K562 (cell line): ENCODE results near the gene LIMS2. TPM values are rescaled to one million over a fixed set of nuclear protein-coding genes. Genes with fewer than 3 reads are reported as not detected.
A peak's percentile ranks its signal among the peaks of the same experiment; 100 is the strongest.

ENCODE experiments used
- EP300 ChIP-seq: IDR thresholded peaks from 2 replicates; pipeline ENCODE4 v1.6.1; 2012; ENCODE audit warnings: low read length, improper control_type of control experiment
- ESRRA ChIP-seq: fragments of 450-650 bp; IDR thresholded peaks from 2 replicates; pipeline ENCODE4 v1.6.1; 2014; ENCODE audit warnings: low read depth, mild to moderate bottlenecking, moderate library complexity, borderline replicate concordance
- ETV1 ChIP-seq: fragments of 450-650 bp; conservative IDR thresholded peaks from 2 replicates; pipeline ENCODE4 v1.6.1; 2016; ENCODE audit warnings: missing genetic modification characterization, control low read depth, low read depth, missing compliant biosample characterization
- FOXK2 ChIP-seq, 2 experiments: fragments of 450-650 bp; IDR thresholded peaks in 1 of 2; conservative IDR thresholded peaks in 1 of 2; 2 replicates each; pipeline ENCODE4 v1.6.1; 2016; ENCODE audit warnings: low read depth in 2 of 2, mild to moderate bottlenecking in 1 of 2
- HIVEP1 ChIP-seq: fragments of 250-450 bp; sonication (Bioruptor Pico); IDR thresholded peaks from 2 replicates; pipeline ENCODE4 v1.4.0; 2020; ENCODE audit warnings: mild to moderate bottlenecking
- KAT7 ChIP-seq: sonication (generic); formaldehyde crosslinking; IDR thresholded peaks from 2 replicates; pipeline ENCODE4 v1.8.0; 2022; ENCODE audit warnings: missing genetic modification reagents, mild to moderate bottlenecking, borderline replicate concordance
- MYNN ChIP-seq, 2 experiments: sonication (generic); formaldehyde crosslinking in 1 of 2; IDR thresholded peaks; 2 replicates each; pipeline versions ENCODE4 v1.5.0 to v1.6.1; 2016 to 2020; ENCODE audit warnings: antibody characterized with exemption in 1 of 2, missing genetic modification reagents in 1 of 2
- NFRKB ChIP-seq: fragments of 450-650 bp; IDR thresholded peaks from 2 replicates; pipeline ENCODE4 v1.6.1; 2016; ENCODE audit warnings: low read depth
- POLR2H ChIP-seq: IDR thresholded peaks from 2 replicates; pipeline ENCODE4 v1.6.1; 2016; ENCODE audit warnings: missing genetic modification characterization, low read depth, mild to moderate bottlenecking, control low read depth, missing compliant biosample characterization, moderate library complexity
- SMAD1 ChIP-seq: fragments of 150-350 bp; IDR thresholded peaks from 2 replicates; pipeline ENCODE4 v1.6.1; 2014; ENCODE audit warnings: low read length, low read depth; ENCODE audit not compliant: partially characterized antibody
- SUPT5H ChIP-seq: fragments of 450-650 bp; IDR thresholded peaks from 2 replicates; pipeline ENCODE4 v1.6.1; 2016
- TAF7 ChIP-seq: fragments of 450-650 bp; IDR thresholded peaks from 2 replicates; pipeline ENCODE4 v1.6.1; 2016; ENCODE audit warnings: missing genetic modification characterization, missing compliant biosample characterization
- ZNF23 ChIP-seq: fragments of 250-450 bp; sonication (Bioruptor Pico); IDR thresholded peaks from 2 replicates; pipeline ENCODE4 v1.4.0; 2020; ENCODE audit warnings: mild to moderate bottlenecking
- polyA plus RNA-seq, 8 experiments: library from polyadenylated mRNA; depleted of rRNA in 4 of 8; stranded (reverse) in 5 of 8; unstranded in 3 of 8; fragments of >200 nt; fragmentation: Nextera tagmentation in 2 of 8; fragmentation: Illumina TruSeq in 1 of 8; extraction: Ambion mirVana in 2 of 8; extraction: Trizol in 1 of 8; gene quantifications; 2 replicates each; pipeline versions ENCODE4 v1.2.1 to v1.2.3, GENCODE V29; 2011 to 2014; ENCODE audit warnings: inconsistent platforms in 1 of 8, missing spikeins in 1 of 8
- total RNA-seq, 7 experiments: library from RNA; depleted of rRNA in 6 of 7; stranded (reverse); fragments of >200 nt in 6 of 7; fragmentation: Illumina TruSeq in 2 of 7; extraction: Trizol in 2 of 7; gene quantifications; 2 replicates each; pipeline versions ENCODE4 v1.2.1 to v1.2.3, GENCODE V29; 2011 to 2021; ENCODE audit warnings: low replicate concordance in 1 of 7
- TF ChIP-seq, protein P1 (sequence below), 3 experiments: fragments of 200-800 bp in 1 of 3; fragments of 250-450 bp in 1 of 3; fragments of 450-650 bp in 1 of 3; sonication (Bioruptor Pico) in 1 of 3; sonication (Bioruptor generic) in 1 of 3; formaldehyde crosslinking in 1 of 3; IDR thresholded peaks; 2 replicates each; pipeline versions ENCODE4 v1.6.1 to v1.8.0; 2016 to 2022; ENCODE audit warnings: mild to moderate bottlenecking in 2 of 3, missing genetic modification characterization in 2 of 3, missing compliant biosample characterization in 1 of 3, moderate library complexity in 1 of 3
- TF ChIP-seq, protein P2 (sequence below): sonication (generic); formaldehyde crosslinking; IDR thresholded peaks from 2 replicates; pipeline ENCODE4 v1.8.1; 2023; ENCODE audit warnings: mild to moderate bottlenecking, missing genetic modification reagents
- TF ChIP-seq, protein P3 (sequence below): fragments of 250-450 bp; sonication (Bioruptor Pico); IDR thresholded peaks from 2 replicates; pipeline ENCODE4 v1.9.0; 2021; ENCODE audit warnings: mild to moderate bottlenecking, inconsistent platforms
- TF ChIP-seq, protein P4 (sequence below): fragments of 250-450 bp; sonication (Bioruptor Pico); IDR thresholded peaks from 2 replicates; pipeline ENCODE4 v1.4.0; 2020; ENCODE audit warnings: mild to moderate bottlenecking, moderate library complexity, borderline replicate concordance

LIMS2 gene
- total and polyA plus RNA-seq, 9 of the 15 experiments (the other 6 are each of a cell fraction or from before 2014, with no cell fraction given) = 0.04 to 0.22 TPM; not detected in 7

DNA sequence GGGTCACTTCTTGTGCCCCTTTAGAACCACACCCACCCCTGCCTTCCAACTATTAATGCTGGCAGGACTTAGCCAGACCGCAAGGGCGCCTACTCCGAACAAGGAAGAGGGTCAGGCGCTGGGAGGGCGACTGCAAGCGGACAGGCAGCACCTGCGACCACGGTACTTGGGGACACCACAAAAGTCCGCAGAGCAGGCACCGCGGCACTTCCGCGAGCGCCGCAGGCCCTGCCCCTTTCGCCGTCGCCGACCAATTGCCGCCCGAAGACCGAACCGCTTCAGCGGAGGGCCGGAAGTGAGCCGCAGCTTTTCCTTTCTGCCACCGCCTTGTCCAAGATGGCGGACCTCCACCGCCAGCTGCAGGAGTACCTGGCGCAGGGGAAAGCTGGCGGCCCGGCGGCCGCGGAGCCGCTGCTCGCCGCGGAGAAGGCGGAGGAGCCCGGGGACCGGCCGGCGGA lies 25.9 kb upstream of the LIMS2 start, which contains the start of gene SFT2D3 (continued):
- TF ChIP-seq, protein P1, sequence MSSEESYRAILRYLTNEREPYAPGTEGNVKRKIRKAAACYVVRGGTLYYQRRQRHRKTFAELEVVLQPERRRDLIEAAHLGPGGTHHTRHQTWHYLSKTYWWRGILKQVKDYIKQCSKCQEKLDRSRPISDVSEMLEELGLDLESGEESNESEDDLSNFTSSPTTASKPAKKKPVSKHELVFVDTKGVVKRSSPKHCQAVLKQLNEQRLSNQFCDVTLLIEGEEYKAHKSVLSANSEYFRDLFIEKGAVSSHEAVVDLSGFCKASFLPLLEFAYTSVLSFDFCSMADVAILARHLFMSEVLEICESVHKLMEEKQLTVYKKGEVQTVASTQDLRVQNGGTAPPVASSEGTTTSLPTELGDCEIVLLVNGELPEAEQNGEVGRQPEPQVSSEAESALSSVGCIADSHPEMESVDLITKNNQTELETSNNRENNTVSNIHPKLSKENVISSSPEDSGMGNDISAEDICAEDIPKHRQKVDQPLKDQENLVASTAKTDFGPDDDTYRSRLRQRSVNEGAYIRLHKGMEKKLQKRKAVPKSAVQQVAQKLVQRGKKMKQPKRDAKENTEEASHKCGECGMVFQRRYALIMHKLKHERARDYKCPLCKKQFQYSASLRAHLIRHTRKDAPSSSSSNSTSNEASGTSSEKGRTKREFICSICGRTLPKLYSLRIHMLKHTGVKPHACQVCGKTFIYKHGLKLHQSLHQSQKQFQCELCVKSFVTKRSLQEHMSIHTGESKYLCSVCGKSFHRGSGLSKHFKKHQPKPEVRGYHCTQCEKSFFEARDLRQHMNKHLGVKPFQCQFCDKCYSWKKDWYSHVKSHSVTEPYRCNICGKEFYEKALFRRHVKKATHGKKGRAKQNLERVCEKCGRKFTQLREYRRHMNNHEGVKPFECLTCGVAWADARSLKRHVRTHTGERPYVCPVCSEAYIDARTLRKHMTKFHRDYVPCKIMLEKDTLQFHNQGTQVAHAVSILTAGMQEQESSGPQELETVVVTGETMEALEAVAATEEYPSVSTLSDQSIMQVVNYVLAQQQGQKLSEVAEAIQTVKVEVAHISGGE (CRISPR knock-in tag; IDR thresholded peaks at IDR 0.05) = peak in 2 of 3 experiments; percentile 25 to 87; a peak in 4 of 6 replicates
- TF ChIP-seq ETV1 (tag) = peak; percentile 76
- TF ChIP-seq, protein P2, sequence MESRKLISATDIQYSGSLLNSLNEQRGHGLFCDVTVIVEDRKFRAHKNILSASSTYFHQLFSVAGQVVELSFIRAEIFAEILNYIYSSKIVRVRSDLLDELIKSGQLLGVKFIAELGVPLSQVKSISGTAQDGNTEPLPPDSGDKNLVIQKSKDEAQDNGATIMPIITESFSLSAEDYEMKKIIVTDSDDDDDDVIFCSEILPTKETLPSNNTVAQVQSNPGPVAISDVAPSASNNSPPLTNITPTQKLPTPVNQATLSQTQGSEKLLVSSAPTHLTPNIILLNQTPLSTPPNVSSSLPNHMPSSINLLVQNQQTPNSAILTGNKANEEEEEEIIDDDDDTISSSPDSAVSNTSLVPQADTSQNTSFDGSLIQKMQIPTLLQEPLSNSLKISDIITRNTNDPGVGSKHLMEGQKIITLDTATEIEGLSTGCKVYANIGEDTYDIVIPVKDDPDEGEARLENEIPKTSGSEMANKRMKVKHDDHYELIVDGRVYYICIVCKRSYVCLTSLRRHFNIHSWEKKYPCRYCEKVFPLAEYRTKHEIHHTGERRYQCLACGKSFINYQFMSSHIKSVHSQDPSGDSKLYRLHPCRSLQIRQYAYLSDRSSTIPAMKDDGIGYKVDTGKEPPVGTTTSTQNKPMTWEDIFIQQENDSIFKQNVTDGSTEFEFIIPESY (CRISPR knock-in tag) = peak; percentile 34; the same call in 1 of the 2 replicates
- TF ChIP-seq SUPT5H = peak; percentile 95
- peak; percentile 85 for TF ChIP-seq NFRKB
- TF ChIP-seq KAT7 (CRISPR knock-in tag) = 0 out of 2 replicates have a peak, but pooled peaks have one; percentile 28
- TF ChIP-seq ESRRA = peak; percentile 36; the same call in 1 of the 2 replicates
- peak in 1 of 2 experiments; percentile 28; a peak in 2 of 4 replicates for TF ChIP-seq FOXK2 (conservative IDR thresholded peaks at IDR 0.05 in 1 of 2, IDR thresholded peaks at IDR 0.05 in 1 of 2; ENCODE audit: low read depth in 2 of 2)
- TF ChIP-seq MYNN (IDR thresholded peaks at IDR 0.05) = peak; percentile 44; the same call in 1 of the 2 replicates
- TF ChIP-seq MYNN (CRISPR knock-in tag; IDR thresholded peaks at IDR 0.05) = no peak
- TF ChIP-seq, protein P3, sequence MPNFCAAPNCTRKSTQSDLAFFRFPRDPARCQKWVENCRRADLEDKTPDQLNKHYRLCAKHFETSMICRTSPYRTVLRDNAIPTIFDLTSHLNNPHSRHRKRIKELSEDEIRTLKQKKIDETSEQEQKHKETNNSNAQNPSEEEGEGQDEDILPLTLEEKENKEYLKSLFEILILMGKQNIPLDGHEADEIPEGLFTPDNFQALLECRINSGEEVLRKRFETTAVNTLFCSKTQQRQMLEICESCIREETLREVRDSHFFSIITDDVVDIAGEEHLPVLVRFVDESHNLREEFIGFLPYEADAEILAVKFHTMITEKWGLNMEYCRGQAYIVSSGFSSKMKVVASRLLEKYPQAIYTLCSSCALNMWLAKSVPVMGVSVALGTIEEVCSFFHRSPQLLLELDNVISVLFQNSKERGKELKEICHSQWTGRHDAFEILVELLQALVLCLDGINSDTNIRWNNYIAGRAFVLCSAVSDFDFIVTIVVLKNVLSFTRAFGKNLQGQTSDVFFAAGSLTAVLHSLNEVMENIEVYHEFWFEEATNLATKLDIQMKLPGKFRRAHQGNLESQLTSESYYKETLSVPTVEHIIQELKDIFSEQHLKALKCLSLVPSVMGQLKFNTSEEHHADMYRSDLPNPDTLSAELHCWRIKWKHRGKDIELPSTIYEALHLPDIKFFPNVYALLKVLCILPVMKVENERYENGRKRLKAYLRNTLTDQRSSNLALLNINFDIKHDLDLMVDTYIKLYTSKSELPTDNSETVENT (CRISPR knock-in tag) = peak; percentile 52; the same call in 1 of the 2 replicates
- TF ChIP-seq HIVEP1 (CRISPR knock-in tag) = no peak
- TF ChIP-seq TAF7 (tag) = peak; percentile 79
- peak; percentile 86 for TF ChIP-seq POLR2H
- TF ChIP-seq EP300 = no peak
- 0 out of 2 replicates have a peak, but pooled peaks have one; percentile 2 for TF ChIP-seq ZNF23 (CRISPR knock-in tag)
- peak; percentile 52 for TF ChIP-seq SMAD1
- TF ChIP-seq, protein P4, sequence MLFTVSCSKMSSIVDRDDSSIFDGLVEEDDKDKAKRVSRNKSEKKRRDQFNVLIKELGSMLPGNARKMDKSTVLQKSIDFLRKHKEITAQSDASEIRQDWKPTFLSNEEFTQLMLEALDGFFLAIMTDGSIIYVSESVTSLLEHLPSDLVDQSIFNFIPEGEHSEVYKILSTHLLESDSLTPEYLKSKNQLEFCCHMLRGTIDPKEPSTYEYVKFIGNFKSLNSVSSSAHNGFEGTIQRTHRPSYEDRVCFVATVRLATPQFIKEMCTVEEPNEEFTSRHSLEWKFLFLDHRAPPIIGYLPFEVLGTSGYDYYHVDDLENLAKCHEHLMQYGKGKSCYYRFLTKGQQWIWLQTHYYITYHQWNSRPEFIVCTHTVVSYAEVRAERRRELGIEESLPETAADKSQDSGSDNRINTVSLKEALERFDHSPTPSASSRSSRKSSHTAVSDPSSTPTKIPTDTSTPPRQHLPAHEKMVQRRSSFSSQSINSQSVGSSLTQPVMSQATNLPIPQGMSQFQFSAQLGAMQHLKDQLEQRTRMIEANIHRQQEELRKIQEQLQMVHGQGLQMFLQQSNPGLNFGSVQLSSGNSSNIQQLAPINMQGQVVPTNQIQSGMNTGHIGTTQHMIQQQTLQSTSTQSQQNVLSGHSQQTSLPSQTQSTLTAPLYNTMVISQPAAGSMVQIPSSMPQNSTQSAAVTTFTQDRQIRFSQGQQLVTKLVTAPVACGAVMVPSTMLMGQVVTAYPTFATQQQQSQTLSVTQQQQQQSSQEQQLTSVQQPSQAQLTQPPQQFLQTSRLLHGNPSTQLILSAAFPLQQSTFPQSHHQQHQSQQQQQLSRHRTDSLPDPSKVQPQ = no peak
